BLaER1 (cell line): Measurements from ENCODE around the gene DBH.
A peak's percentile ranks its signal among the peaks of the same experiment; 100 is the strongest.

Source experiments
- H3K27ac ChIP-seq: shearing (Covaris generic); formaldehyde crosslinking; 2 replicates; pipeline ENCODE4 v1.8.1; 2022
- H3K27me3 ChIP-seq: shearing (Covaris generic); formaldehyde crosslinking; 2 replicates; pipeline ENCODE4 v1.8.1; 2022
- H3K36me3 ChIP-seq: shearing (Covaris generic); formaldehyde crosslinking; 2 replicates; pipeline ENCODE4 v1.8.1; 2022
- H3K4me1 ChIP-seq: shearing (Covaris generic); formaldehyde crosslinking; 2 replicates; pipeline ENCODE4 v1.8.1; 2022
- H3K4me2 ChIP-seq: shearing (Covaris generic); formaldehyde crosslinking; 2 replicates; pipeline ENCODE4 v1.8.1; 2022
- H3K4me3 ChIP-seq: shearing (Covaris generic); formaldehyde crosslinking; 2 replicates; pipeline ENCODE4 v1.8.1; 2022
- H3K9ac ChIP-seq: shearing (Covaris generic); formaldehyde crosslinking; 2 replicates; pipeline ENCODE4 v1.8.1; 2022
- H3K9me3 ChIP-seq: shearing (Covaris generic); formaldehyde crosslinking; 2 replicates; pipeline ENCODE4 v1.8.1; 2022
- H4K20me1 ChIP-seq: shearing (Covaris generic); formaldehyde crosslinking; 2 replicates; pipeline ENCODE4 v1.8.1; 2022
- Cebpa-rat ChIP-seq: shearing (Covaris generic); IDR thresholded peaks from 2 replicates; pipeline ENCODE4 v1.8.1; 2022

The DBH gene

GRCh38 chr9:133685653-133686609 lies 49.8 kb downstream of the DBH start:
- H3K4me1 ChIP-seq: peaks cover 68% of the 10 kb centered on the region

DNA sequence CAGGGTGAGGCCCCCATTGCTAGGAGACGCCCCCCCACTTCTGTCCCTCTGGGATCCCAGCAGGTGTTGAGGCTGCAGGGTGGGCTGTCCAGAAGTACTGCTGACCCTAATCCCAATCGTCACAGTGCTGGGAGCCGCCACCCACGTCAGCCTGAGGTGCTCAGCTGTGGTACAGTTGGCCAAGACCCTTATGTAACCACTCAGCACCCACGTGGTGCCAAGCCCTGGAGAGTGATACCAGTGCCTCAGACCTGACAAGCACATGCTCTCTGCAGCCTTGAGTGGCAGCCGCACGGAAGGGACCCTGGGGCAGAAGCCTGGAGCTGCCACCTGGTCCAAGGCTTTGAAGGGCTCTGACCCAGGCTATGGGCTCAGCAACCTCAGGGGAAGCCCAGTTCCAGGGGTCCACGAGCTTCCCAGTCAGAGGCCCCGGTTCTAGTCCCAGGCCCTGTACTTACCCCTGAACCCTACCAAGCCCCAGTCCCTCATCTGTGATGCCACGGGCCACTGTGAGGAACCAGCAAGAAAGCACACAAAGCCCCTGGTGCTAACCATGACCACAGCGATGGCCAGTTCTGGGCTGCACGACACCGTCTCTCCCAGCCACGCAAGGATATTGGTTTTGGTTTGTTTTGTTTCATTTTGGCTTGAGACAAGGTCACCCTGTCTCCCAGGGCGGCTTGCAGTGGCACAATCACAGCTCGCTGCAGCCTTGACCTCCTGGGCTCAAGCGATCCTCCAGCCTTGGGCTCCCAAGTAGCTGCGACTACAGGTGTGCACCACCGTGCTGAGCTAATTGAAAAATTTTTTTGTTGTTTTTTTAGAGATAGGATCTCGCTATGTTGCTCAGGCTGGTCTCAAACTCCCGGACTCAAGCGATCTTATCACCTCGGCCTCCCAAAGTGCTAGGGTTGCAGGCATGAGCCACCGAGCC lies 50.7 kb downstream of the DBH start:
- no peak overlapping the region for H3K9ac ChIP-seq
- H3K27ac ChIP-seq: peak overlapping the region; percentile 53
- H3K36me3 ChIP-seq: peaks cover 24% of the 10 kb centered on the region; the same call in 1 of the 2 replicates

More at GRCh38 chr9:133685653-133686609, 49.8 kb downstream of the DBH start:
- H4K20me1 ChIP-seq: no peaks in the 10 kb centered on the region
- peak overlapping the region; percentile 74; the same call in 1 of the 2 replicates for H3K9ac ChIP-seq
- peak overlapping the region; percentile 85 for H3K27ac ChIP-seq
- H3K36me3 ChIP-seq: peaks cover 24% of the 10 kb centered on the region; the same call in 1 of the 2 replicates
- TF ChIP-seq Cebpa-rat: no peak
- H3K9me3 ChIP-seq: no peaks in the 10 kb centered on the region
- H3K27me3 ChIP-seq: no peaks in the 10 kb centered on the region
- no peak overlapping the region for H3K4me3 ChIP-seq
- peak overlapping the region; percentile 91 for H3K4me2 ChIP-seq

DNA sequence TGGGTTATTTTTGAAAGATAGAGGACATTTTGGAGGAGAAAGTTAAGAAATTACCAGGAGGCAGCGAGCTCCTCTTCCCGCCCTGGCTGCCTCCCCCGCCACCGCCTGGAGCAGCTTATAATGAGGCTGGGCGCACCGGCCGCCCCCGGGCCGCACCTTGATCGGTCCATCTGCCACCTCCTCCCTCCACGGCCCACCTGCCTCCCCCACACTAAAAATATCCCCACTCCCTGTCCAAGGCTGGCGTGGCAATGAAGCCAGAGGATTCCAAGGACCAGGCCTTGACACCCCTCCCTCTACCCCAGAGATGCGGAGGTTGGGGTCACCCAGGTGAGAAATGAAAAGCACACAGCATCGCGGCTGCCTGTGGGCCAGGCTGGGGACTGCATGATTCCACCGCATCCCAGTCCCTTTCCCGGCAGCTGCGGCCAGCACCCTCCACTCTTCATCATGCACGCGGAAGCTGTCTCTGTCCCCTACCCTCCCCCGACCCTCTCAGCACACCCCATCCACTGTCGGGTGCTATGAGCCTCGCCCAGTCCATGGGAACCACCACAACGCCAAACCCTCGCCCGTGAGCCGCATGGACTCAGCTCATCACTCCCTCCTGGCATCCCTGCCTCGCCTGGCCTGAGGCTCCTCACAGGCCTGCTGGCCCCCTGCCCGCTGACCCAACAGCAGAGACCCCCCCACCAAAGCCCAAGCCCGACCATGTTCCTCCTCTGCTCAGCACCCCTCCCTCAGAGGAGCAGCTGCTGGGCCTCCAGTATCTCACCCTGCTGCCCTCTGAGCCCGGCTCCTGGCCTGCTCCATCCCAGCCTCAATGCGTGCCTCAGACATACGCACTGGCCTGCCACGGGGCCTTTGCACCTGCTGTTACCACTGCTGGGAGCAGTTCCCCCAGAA lies 51.9 kb downstream of the DBH start:
- no peak for TF ChIP-seq Cebpa-rat
- Histone ChIP-seq H3K36me3 (peaks cover 31% of the 10 kb centered on the region; the same call in 1 of the 2 replicates), H3K4me3 (no peak overlapping the region), H4K20me1 (no peaks in the 10 kb centered on the region), H3K27ac (no peak overlapping the region), H3K9me3 (no peaks in the 10 kb centered on the region), H3K9ac (no peak overlapping the region), H3K4me2 (no peak overlapping the region), H3K4me1 (peaks cover 61% of the 10 kb centered on the region), H3K27me3 (no peaks in the 10 kb centered on the region)

More for the DNA sequence above, 50.7 kb downstream of the DBH start:
- Histone ChIP-seq H3K9me3 (no peaks in the 10 kb centered on the region), H3K4me2 (peak overlapping the region; percentile 91), H3K4me1 (peaks cover 71% of the 10 kb centered on the region), H4K20me1 (no peaks in the 10 kb centered on the region), H3K27me3 (no peaks in the 10 kb centered on the region), H3K4me3 (no peak overlapping the region)
- TF ChIP-seq Cebpa-rat: no peak

- TF ChIP-seq Cebpa-rat: no peak
- no peaks in the 10 kb centered on the region for H4K20me1 ChIP-seq
- H3K4me1 ChIP-seq: peaks cover 53% of the 10 kb centered on the region
- no peak overlapping the region for H3K27ac ChIP-seq
- H3K4me2 ChIP-seq: no peak overlapping the region
- H3K27me3 ChIP-seq: no peaks in the 10 kb centered on the region
- no peaks in the 10 kb centered on the region for H3K9me3 ChIP-seq
- H3K9ac ChIP-seq: no peak overlapping the region
- H3K4me3 ChIP-seq: no peak overlapping the region
- peaks cover 42% of the 10 kb centered on the region for H3K36me3 ChIP-seq
Observed at GRCh38 chr9:133689151-133689763, 53.1 kb downstream of the DBH start.

GRCh38 chr9:133690081-133690561 lies 54.0 kb downstream of the DBH start:
- peaks cover 53% of the 10 kb centered on the region for H3K4me1 ChIP-seq
- no peak overlapping the region for H3K9ac ChIP-seq
- H3K4me3 ChIP-seq: no peak overlapping the region
- H3K4me2 ChIP-seq: no peak overlapping the region
- no peaks in the 10 kb centered on the region for H4K20me1 ChIP-seq
- peaks cover 49% of the 10 kb centered on the region for H3K36me3 ChIP-seq
- TF ChIP-seq Cebpa-rat: no peak
- no peak overlapping the region for H3K27ac ChIP-seq
- no peaks in the 10 kb centered on the region for H3K27me3 ChIP-seq
- no peaks in the 10 kb centered on the region for H3K9me3 ChIP-seq

- peak overlapping the region; percentile 22; the same call in 1 of the 2 replicates for H3K27ac ChIP-seq
- no peaks in the 10 kb centered on the region for H3K27me3 ChIP-seq
- H4K20me1 ChIP-seq: no peaks in the 10 kb centered on the region; the same call in 1 of the 2 replicates
- no peak for TF ChIP-seq Cebpa-rat
- 0 out of 2 replicates have a peak overlapping the region, but pooled peaks have one; percentile 12 for H3K4me2 ChIP-seq
- H3K4me1 ChIP-seq: peaks cover 52% of the 10 kb centered on the region
- H3K9me3 ChIP-seq: no peaks in the 10 kb centered on the region
- H3K36me3 ChIP-seq: peaks cover 54% of the 10 kb centered on the region
- H3K4me3 ChIP-seq: no peak overlapping the region
- no peak overlapping the region for H3K9ac ChIP-seq
Observed at GRCh38 chr9:133691191-133691590, 55.0 kb downstream of the DBH start.

DNA sequence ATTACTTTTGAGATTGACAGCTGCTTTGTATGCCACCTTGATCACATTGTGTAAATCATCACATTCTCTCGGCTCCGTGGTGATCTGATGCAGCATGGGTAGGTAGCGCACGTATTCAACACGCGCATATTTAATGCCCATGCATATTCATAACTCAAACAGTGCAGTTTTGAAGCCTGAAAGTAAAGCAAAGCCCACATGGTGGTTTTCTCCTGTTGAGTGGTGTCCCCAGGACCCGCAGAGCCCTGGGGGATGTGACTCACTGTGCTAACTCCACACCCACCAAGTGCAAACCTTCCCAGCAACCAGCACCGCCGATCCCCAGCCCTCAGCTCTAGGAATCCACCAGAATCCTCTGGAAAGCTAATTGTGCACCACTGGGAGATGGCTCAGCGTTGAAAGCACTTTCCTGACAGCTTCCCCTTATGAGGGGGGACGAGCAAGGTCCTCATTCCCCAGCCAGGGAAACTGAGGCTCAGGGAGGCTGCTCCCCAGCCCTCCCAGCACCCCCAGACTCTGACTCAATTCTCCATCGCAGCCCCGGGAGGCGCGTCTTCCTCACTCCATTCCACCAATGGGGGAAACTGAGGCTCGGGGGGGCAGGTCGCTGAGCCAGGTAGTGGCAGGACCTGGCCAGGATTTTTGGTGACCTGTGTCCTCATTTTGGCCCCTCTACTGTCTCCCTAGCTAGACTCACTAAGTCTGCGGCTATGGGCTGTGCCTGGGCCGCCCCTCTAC lies 55.6 kb downstream of the DBH start:
- Histone ChIP-seq H3K4me2 (peak overlapping the region; percentile 12; the same call in 1 of the 2 replicates), H3K9ac (no peak overlapping the region), H3K4me1 (peaks cover 49% of the 10 kb centered on the region), H3K27ac (no peak overlapping the region), H3K9me3 (no peaks in the 10 kb centered on the region), H3K4me3 (no peak overlapping the region), H3K36me3 (peaks cover 55% of the 10 kb centered on the region), H3K27me3 (no peaks in the 10 kb centered on the region), H4K20me1 (no peaks in the 10 kb centered on the region; the same call in 1 of the 2 replicates)
- TF ChIP-seq Cebpa-rat: no peak
